SU-DHL-6 (cell line): ENCODE data around the gene ADD2.

Experiments used
- H2AFZ ChIP-seq: fragments of 200-600 bp; sonication (generic); 2 replicates; pipeline ENCODE4 v1.6.1; 2014; ENCODE audit warnings: low read depth, mild to moderate bottlenecking, moderate library complexity, mixed read lengths, antibody characterized with exemption, low read length; ENCODE audit not compliant: severe bottlenecking
- H3F3A ChIP-seq: fragments of 200-600 bp; shearing (Covaris generic); 2 replicates; pipeline ENCODE4 v1.6.0; 2016; ENCODE audit warnings: antibody characterized with exemption, mild to moderate bottlenecking; ENCODE audit not compliant: insufficient read depth
- H3K27ac ChIP-seq: fragments of 200-600 bp; sonication (generic); 2 replicates; pipeline ENCODE4 v1.5.1; 2016; ENCODE audit warnings: low read depth, mild to moderate bottlenecking, low read length, moderate library complexity, mixed read lengths
- H3K27me3 ChIP-seq: fragments of 200-600 bp; sonication (generic), shearing (Covaris generic); 2 replicates; pipeline ENCODE4 v1.6.0; 2014; ENCODE audit warnings: mild to moderate bottlenecking, low read length
- H3K36me3 ChIP-seq: fragments of 200-600 bp; sonication (generic); 2 replicates; pipeline ENCODE4 v1.6.1; 2014; ENCODE audit warnings: mild to moderate bottlenecking, low read length, mixed read lengths
- H3K4me2 ChIP-seq: fragments of 300-600, 200-600 bp; shearing (Covaris generic), sonication (generic); 2 replicates; pipeline ENCODE4 v1.6.0; 2014; ENCODE audit warnings: low read length, low read depth, mild to moderate bottlenecking; ENCODE audit not compliant: poor library complexity, severe bottlenecking
- H3K4me3 ChIP-seq: fragments of 200-600 bp; sonication (generic); 2 replicates; pipeline ENCODE4 v1.5.1; 2014; ENCODE audit warnings: antibody characterized with exemption, low read length, mild to moderate bottlenecking, mixed read lengths; ENCODE audit not compliant: insufficient read depth, poor library complexity, severe bottlenecking
- H3K79me2 ChIP-seq: fragments of 200-600 bp; sonication (generic); 2 replicates; pipeline ENCODE4 v1.6.1; 2014; ENCODE audit warnings: mild to moderate bottlenecking, low read length, moderate library complexity; ENCODE audit not compliant: insufficient read depth
- H3K9ac ChIP-seq: fragments of 200-600 bp; sonication (generic); 2 replicates; pipeline ENCODE4 v1.7.0; 2014; ENCODE audit warnings: mild to moderate bottlenecking, low read length
- H3K9me2 ChIP-seq: fragments of 200-600 bp; sonication (generic); replicated peaks from 2 replicates; pipeline ENCODE4 v1.6.1; 2014; ENCODE audit warnings: low read length; ENCODE audit not compliant: insufficient read depth
- H3K9me3 ChIP-seq: fragments of 200-600 bp; sonication (generic); 2 replicates; pipeline ENCODE4 v1.6.1; 2014; ENCODE audit warnings: low read length, mixed read lengths; ENCODE audit not compliant: insufficient read depth
- H4K20me1 ChIP-seq: fragments of 200-600 bp; sonication (generic); 2 replicates; pipeline ENCODE4 v1.6.1; 2014; ENCODE audit warnings: low read depth, mild to moderate bottlenecking, antibody characterized with exemption, low read length, moderate library complexity, mixed read lengths
- EZH2phosphoT487 ChIP-seq: fragments of 200-600 bp; sonication (generic), shearing (Covaris generic); conservative IDR thresholded peaks from 2 replicates; pipeline ENCODE4 v1.6.1; 2018; ENCODE audit warnings: mild to moderate bottlenecking, antibody characterized with exemption, low read length, moderate library complexity, mixed read lengths
- TF ChIP-seq, protein P1 (sequence below): fragments of 200-600 bp; sonication (generic); IDR thresholded peaks from one replicate; pipeline ENCODE4 v1.5.1; 2017; ENCODE audit warnings: antibody characterized with exemption, mild to moderate bottlenecking, low read length, moderate library complexity; ENCODE audit not compliant: insufficient read depth, poor library complexity, severe bottlenecking

ADD2 gene

DNA sequence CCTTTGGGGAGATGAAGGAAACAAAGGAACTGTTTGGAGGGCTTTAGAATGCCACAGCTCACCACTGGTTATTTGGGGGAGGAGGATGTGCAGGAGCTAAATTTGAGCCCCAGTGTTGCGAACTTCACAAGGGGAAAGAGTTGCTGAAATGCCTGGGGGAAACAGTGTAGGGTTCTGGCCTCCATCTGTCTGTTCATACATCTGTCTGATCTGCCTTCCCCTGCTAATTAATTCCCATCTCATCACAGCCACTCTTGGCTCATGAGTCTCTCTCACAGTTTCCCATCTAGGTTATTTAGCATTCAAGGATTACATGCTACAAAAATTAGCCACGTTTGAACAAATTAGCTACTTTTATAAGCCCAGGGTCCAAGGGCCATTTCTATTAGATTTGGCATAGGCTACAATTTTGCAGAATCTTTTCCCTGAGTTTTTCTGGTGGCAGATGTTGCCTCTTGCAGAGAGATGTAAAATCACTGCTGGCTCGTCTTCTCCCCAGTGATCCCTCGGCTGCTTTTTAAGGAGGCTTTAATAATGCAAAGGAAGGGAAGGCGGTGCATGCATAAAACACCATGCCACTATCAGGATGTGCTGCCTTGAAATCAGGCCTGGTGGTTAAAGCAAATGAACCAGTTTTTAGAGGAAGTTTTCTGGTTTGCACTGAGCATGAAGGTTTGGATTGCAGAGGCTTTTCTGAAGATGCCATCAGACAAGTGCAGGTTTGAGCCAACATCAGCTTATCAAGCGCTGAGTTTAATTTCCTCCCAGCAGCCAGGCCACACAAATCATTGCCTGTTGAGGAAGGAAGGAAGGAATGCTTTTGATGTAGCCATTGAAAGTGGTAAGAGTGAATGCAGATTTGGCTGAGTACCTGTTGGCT, 35.0 kb downstream of the ADD2 start:
- no peak for TF ChIP-seq EZH2phosphoT487
- TF ChIP-seq, protein P1, sequence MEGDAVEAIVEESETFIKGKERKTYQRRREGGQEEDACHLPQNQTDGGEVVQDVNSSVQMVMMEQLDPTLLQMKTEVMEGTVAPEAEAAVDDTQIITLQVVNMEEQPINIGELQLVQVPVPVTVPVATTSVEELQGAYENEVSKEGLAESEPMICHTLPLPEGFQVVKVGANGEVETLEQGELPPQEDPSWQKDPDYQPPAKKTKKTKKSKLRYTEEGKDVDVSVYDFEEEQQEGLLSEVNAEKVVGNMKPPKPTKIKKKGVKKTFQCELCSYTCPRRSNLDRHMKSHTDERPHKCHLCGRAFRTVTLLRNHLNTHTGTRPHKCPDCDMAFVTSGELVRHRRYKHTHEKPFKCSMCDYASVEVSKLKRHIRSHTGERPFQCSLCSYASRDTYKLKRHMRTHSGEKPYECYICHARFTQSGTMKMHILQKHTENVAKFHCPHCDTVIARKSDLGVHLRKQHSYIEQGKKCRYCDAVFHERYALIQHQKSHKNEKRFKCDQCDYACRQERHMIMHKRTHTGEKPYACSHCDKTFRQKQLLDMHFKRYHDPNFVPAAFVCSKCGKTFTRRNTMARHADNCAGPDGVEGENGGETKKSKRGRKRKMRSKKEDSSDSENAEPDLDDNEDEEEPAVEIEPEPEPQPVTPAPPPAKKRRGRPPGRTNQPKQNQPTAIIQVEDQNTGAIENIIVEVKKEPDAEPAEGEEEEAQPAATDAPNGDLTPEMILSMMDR: no peak
- Histone ChIP-seq H3K9me3 (no peaks in the 10 kb centered on the region), H3K27ac (no peak overlapping the region), H2AFZ (no peak overlapping the region), H3K9me2 (no peaks in the 10 kb centered on the region), H3K36me3 (no peaks in the 10 kb centered on the region), H3K79me2 (no peaks in the 10 kb centered on the region), H4K20me1 (no peaks in the 10 kb centered on the region), H3K27me3 (no peaks in the 10 kb centered on the region), H3K4me2 (no peak overlapping the region), H3K4me3 (no peak overlapping the region), H3F3A (no peaks in the 10 kb centered on the region), H3K9ac (no peak overlapping the region)

DNA sequence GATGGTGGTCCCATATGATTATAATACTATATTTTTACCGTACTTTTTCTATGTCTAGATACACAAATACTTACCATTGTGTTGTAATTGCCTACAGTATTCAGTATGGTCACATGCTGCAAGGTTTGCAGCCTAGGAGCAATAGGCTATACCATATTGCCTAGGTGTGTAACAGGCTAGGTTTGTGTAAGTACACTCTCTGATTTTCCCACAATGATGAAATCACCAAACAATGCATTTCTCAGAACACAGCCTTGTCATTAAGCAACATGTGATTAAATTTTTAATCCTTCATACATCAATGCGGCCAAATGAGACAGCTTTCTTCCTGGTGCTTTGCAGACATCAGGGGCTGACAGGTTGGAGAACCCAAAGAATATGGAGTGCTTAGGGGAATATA, 37.3 kb downstream of the ADD2 start:
- Histone ChIP-seq H3K4me2 (no peak overlapping the region), H2AFZ (no peak overlapping the region), H3K27me3 (no peaks in the 10 kb centered on the region), H3K9me3 (no peaks in the 10 kb centered on the region), H3K27ac (no peak overlapping the region), H3K36me3 (no peaks in the 10 kb centered on the region), H3K9me2 (no peaks in the 10 kb centered on the region), H3K79me2 (no peaks in the 10 kb centered on the region), H4K20me1 (no peaks in the 10 kb centered on the region), H3K9ac (no peak overlapping the region), H3K4me3 (no peak overlapping the region), H3F3A (no peaks in the 10 kb centered on the region)
- TF ChIP-seq EZH2phosphoT487: no peak
- TF ChIP-seq, protein P1: no peak

DNA sequence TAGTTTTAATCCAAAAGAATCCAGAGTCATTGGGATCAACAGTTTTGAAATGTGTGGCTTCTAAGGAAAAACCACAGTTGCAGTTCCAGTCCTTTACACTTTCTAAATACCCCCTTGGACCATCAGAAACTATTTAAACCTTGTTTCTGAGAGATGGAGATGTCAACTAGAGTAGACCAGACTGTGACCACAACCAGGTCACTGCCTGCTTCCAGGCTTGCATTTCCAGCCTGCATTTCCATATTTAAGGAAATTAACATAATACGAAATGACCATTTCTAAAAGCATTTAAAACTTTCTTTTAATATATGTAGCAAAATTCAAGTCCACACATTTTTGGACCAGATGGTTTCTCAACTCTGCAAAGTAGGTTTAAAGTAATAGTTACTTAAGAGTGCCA, 38.4 kb downstream of the ADD2 start:
- no peaks in the 10 kb centered on the region for H3K36me3 ChIP-seq
- H2AFZ ChIP-seq: no peak overlapping the region
- no peak for TF ChIP-seq EZH2phosphoT487
- TF ChIP-seq, protein P1: no peak
- no peaks in the 10 kb centered on the region for H3K27me3 ChIP-seq
- no peaks in the 10 kb centered on the region for H3K9me2 ChIP-seq
- no peak overlapping the region for H3K4me2 ChIP-seq
- no peaks in the 10 kb centered on the region for H3F3A ChIP-seq
- no peak overlapping the region for H3K27ac ChIP-seq
- no peak overlapping the region for H3K4me3 ChIP-seq
- no peaks in the 10 kb centered on the region for H4K20me1 ChIP-seq
- no peaks in the 10 kb centered on the region for H3K79me2 ChIP-seq
- no peaks in the 10 kb centered on the region for H3K9me3 ChIP-seq
- H3K9ac ChIP-seq: no peak overlapping the region
